LNCaP clone FGC (cell line): ENCODE data around the gene VWA7.

ENCODE experiments used
- DNase-seq: peaks from one replicate; pipeline ENCODE4 v3.0.0-alpha.2; 2011; ENCODE audit warnings: low read depth
- H3K4me3 ChIP-seq: 2 replicates; pipeline ENCODE4 v1.5.1; 2011; ENCODE audit warnings: mild to moderate bottlenecking, low read depth, low read length, control low read depth
- TF ChIP-seq, protein P1 (sequence below): IDR thresholded peaks from 2 replicates; pipeline ENCODE4 v1.5.1; 2012; ENCODE audit warnings: mild to moderate bottlenecking; ENCODE audit not compliant: control insufficient read depth, insufficient read depth; ENCODE audit errors: extremely low read depth

Gene VWA7

GRCh38 chr6:31719001-31719400 is 58.1 kb downstream of the VWA7 start:
- H3K4me3 ChIP-seq, result peak overlapping the region; percentile 43
- DNase-seq, result no peak
- TF ChIP-seq, protein P1, sequence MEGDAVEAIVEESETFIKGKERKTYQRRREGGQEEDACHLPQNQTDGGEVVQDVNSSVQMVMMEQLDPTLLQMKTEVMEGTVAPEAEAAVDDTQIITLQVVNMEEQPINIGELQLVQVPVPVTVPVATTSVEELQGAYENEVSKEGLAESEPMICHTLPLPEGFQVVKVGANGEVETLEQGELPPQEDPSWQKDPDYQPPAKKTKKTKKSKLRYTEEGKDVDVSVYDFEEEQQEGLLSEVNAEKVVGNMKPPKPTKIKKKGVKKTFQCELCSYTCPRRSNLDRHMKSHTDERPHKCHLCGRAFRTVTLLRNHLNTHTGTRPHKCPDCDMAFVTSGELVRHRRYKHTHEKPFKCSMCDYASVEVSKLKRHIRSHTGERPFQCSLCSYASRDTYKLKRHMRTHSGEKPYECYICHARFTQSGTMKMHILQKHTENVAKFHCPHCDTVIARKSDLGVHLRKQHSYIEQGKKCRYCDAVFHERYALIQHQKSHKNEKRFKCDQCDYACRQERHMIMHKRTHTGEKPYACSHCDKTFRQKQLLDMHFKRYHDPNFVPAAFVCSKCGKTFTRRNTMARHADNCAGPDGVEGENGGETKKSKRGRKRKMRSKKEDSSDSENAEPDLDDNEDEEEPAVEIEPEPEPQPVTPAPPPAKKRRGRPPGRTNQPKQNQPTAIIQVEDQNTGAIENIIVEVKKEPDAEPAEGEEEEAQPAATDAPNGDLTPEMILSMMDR, result no peak

DNA sequence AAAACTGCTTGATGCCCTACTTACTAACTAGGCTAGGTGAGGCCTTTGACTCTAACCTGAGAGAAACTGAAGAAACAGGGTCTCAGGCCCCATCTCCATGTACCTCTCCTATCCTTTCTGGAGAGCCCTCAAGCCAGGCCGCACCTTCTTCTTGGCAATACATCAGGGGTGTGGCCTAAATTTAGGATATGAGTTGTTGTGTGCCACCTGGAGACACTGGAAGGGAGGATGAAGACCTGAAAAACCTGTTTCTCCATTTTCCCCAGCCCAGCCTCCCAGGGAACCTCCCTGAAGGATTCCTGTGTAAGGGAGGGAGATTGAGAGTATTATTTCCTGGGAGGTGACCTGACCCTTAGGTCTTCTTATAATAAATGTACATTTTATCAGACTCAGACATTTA is 58.9 kb downstream of the VWA7 start:
- peak overlapping the region; percentile 43 for H3K4me3 ChIP-seq
- DNase-seq, result peak; percentile 95
- TF ChIP-seq, protein P1, result no peak

DNA sequence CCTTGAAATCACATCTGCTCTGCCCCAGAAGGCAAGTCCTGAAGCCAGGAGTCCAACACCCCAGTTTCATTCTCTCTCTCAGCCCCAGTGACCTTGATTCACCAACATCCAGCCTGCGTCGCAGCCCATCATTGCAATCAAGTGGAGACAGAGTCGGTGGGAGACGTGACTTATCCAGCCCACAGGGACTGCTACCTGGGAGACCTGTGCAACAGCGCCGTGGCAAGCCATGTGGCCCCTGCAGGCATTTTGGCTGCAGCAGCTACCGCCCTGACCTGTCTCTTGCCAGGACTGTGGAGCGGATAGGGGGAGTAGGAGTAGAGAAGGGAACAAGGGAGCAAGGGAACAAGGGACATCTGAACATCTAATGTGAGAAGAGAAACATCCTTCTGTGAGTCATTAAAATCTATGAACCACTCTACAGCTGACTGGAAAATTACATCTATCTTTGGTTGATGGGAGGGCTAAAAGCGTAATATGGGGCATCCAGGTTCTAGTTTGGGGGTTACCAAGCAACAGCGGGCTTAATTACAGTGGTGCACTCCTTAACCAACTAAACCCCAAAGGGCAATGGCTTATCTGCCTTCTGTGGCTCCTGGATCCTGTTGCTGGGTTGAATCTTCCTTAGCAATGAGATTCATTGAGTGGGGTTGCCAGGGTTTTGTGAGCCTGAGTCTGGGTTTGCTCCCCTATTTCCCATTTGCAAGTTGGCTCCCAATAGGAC is 59.5 kb downstream of the VWA7 start:
- DNase-seq, result no peak
- H3K4me3 ChIP-seq, result no peak overlapping the region
- TF ChIP-seq, protein P1, result no peak
